Ovary (tissue), 9 donors: ENCODE results near the gene LRRC15. TPM values are rescaled to one million over a fixed set of nuclear protein-coding genes. Genes with fewer than 3 reads are reported as not detected.

ENCODE experiments used
- DNase-seq, 5 donors: peaks; one replicate each; pipeline ENCODE4 v3.0.0-alpha.2; 2019 to 2020
- H3K27ac ChIP-seq, 2 donors: fragments of 200-600 bp; one replicate each; pipeline versions ENCODE4 v1.5.1 to v1.8.0; 2019 to 2022
- H3K27me3 ChIP-seq: fragments of 200-600 bp; one replicate; pipeline ENCODE4 v1.8.0; 2022
- H3K36me3 ChIP-seq: fragments of 200-600 bp; sonication (generic); one replicate; pipeline ENCODE4 v1.5.1; 2019
- H3K4me1 ChIP-seq: one replicate; pipeline ENCODE4 v1.8.1; 2013; ENCODE audit warnings: mild to moderate bottlenecking, moderate library complexity; ENCODE audit not compliant: insufficient read depth
- H3K4me3 ChIP-seq: fragments of 200-600 bp; sonication (generic); one replicate; pipeline ENCODE4 v1.5.1; 2017
- H3K9me3 ChIP-seq, 2 donors: fragments of 200-600 bp in 1 of 2; sonication (generic) in 1 of 2; one replicate each; pipeline versions ENCODE4 v1.5.1 to v1.8.1; 2013 to 2019; ENCODE audit warnings: mild to moderate bottlenecking in 1 of 2, moderate library complexity in 1 of 2
- CTCF ChIP-seq, 3 donors: fragments of 450-650 bp in 2 of 3; fragments of 200-600 bp in 1 of 3; IDR thresholded peaks; one replicate each; pipeline versions ENCODE4 v1.5.1 to v1.8.0; 2016 to 2022; ENCODE audit warnings: antibody characterized with exemption in 3 of 3, mild to moderate bottlenecking in 1 of 3
- EP300 ChIP-seq: sonication (generic); formaldehyde crosslinking; IDR thresholded peaks from one replicate; pipeline ENCODE4 v1.6.1; 2017; ENCODE audit warnings: antibody characterized with exemption
- POLR2A ChIP-seq: fragments of 450-650 bp; IDR thresholded peaks from one replicate; pipeline ENCODE4 v1.6.1; 2017; ENCODE audit warnings: antibody characterized with exemption, mild to moderate bottlenecking, moderate library complexity
- WGBS, 3 donors: extraction: QIAGEN DNeasy Blood & Tissue Kit in 1 of 3; methylation state at CpG; one replicate each; pipeline versions ENCODE4 v1.1.5 to v1.1.7; 2013 to 2017; 5-methylcytosine and 5-hydroxymethylcytosine counted together
- intact Hi-C, 4 donors: fragments of 100-400 bp; cut with DNase I; formaldehyde crosslinking; loops; one replicate each; pipeline versions ENCODE4 v1.11.0 to v1.15.1; 2022 to 2023
- polyA plus RNA-seq, 2 donors: library from polyadenylated mRNA; stranded (reverse); fragments of 200-250 nt in 1 of 2; fragments of 350-450 nt in 1 of 2; fragmentation: Illumina TruSeq in 1 of 2; extraction: RNeasy Lipid Tissue Mini Kit (QIAGEN cat#74804) in 1 of 2; gene quantifications; one replicate each; pipeline ENCODE4 v1.2.3, GENCODE V29; 2013 to 2014
- total RNA-seq, 7 donors: library from RNA; depleted of rRNA in 2 of 7; stranded (reverse); fragments of >200 nt in 2 of 7; fragmentation: NEBNext Ultra II Directional in 3 of 7; extraction: Animal tissue kit (Norgen Biotek cat#: 25700) in 3 of 7; gene quantifications; one replicate each; pipeline versions ENCODE4 v1.1.0 to v1.2.4, GENCODE V29; 2016 to 2023
- donor health status: DM: no; HTN: no; CAD: no; lungs with moderate emphysema.
- donor health status: DM: no; HTN: no; CAD: no.
- donor health status: Bipolar disorder and iron deficiency.
- donor health status: DM: yes; HTN: yes; CAD: no.
- donor health status: DM: no; HTN: no; CAD: no.
- donor health status: DM: yes; HTN: yes; CAD: no.

Gene LRRC15
- total and polyA plus RNA-seq, 9 donors: 0.05 to 2.5 (median 0.19) TPM; not detected in 1

DNA sequence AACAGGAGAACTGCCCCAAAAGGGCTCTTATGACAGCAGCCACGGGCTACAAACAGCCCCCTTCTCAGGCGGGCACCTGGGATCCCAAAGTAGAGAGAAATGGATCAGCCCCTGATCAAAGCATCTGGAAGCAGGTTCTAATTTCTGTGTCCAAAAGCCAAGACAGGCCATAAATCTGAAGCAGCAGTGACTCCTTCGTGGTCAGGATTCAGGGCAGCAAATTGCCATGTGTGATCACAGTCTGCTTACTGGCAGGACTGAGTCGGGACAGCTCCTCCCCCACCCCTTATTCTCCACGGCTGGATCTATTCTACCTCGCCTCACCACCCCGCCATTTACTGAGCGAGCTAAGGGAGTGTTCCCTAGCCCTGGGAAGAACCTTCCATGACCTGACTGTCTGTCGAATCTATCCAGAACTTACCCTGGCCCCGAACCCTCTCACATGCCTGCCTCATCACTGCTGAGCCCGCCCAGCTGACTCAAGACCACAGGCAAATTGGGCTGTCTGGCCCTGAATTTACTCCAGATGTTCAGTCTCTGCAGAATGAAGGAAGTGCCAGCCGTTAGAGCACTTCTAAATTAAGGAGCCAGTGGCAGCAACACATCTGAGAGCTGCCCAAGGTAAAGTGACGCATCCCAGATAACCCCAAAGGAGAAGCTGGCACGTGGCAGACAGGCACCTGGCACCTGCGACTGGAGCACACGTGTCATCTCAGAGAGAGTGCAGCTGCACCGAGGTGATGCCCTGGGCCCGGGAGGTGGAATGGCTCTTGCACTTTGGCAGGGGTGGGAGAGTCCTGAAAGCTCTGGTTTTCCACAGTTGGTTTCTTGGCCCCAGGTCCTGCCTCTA lies 1.3 kb downstream of the LRRC15 start:
- TF ChIP-seq CTCF (IDR thresholded peaks at IDR 0.05) (no peak), EP300 (no peak), POLR2A (no peak)
- 53 to 71% (median 59%) methylated on average over 18 of the region's 18 CpGs for WGBS, 3 donors
- H3K4me1 ChIP-seq: peaks cover 3% of the 10 kb centered on the region
- no peak overlapping the region for H3K27ac ChIP-seq
- no peaks in the 10 kb centered on the region for H3K36me3 ChIP-seq
- intact Hi-C loops: no loop called here
- H3K9me3 ChIP-seq: no peaks in the 10 kb centered on the region
- no peak for DNase-seq
- H3K4me3 ChIP-seq: no peak overlapping the region
- no peaks in the 10 kb centered on the region for H3K27me3 ChIP-seq

DNA sequence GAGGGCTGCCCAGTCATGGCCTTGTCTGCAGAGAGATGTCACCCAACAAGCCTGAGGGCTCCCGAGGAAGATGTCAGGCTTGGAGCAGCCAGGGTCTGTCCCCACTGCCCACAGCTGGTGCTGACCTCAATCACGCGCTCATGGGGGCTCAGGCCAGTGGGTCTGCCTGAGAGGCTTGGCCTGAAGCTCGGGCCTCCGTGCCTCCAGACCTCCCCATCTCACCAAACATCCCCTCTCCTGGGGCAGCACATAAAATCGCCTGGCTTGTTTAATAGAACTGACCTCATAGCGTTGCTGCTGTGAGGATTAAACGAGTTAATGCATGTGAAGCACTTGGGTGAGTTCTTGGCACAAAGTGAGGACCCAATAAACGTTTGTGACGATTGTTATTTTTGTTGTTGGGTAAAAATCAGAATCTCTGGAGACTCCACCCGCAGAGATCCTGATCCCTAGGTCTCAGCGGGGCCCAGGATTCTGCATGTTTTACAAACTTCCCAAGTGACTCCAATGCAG lies 3.5 kb downstream of the LRRC15 start:
- Histone ChIP-seq H3K9me3 (no peaks in the 10 kb centered on the region), H3K27ac (no peak overlapping the region), H3K4me3 (no peak overlapping the region), H3K27me3 (no peaks in the 10 kb centered on the region), H3K36me3 (no peaks in the 10 kb centered on the region), H3K4me1 (peaks cover 3% of the 10 kb centered on the region)
- no peak for DNase-seq
- intact Hi-C loops: no loop called here
- 82 to 94% (median 88%) methylated on average over 12 of the region's 12 CpGs for WGBS, 3 donors
- TF ChIP-seq CTCF (IDR thresholded peaks at IDR 0.05) (no peak), POLR2A (no peak), EP300 (no peak)

DNA sequence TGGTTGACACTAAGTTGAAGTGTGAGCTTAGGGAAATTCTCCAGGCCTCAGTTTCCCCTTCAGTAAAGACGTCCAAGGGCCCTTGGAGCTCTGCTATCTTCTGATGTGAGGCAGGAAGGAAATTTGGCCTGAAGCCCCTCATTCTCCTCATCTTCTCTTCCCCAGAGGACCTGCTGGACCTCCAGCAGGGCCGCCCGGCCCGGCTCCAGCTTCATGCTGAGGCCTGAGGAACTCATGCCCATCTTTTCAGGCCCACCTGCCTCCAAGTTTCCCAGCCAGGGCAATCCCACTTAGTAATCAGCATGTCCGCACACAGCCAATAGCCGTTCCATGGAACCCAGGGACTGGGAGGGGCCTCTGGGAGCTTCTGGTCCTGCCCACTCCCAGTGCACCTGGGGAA lies 4.0 kb downstream of the LRRC15 start:
- no peaks in the 10 kb centered on the region for H3K9me3 ChIP-seq
- H3K36me3 ChIP-seq: no peaks in the 10 kb centered on the region
- intact Hi-C loops: no loop called here
- H3K27ac ChIP-seq: no peak overlapping the region
- H3K4me3 ChIP-seq: no peak overlapping the region
- 88 to 96% (median 94%) methylated on average over 6 of the region's 6 CpGs for WGBS, 3 donors
- no peak for DNase-seq
- TF ChIP-seq EP300 (no peak), POLR2A (no peak), CTCF (IDR thresholded peaks at IDR 0.05) (no peak)
- H3K27me3 ChIP-seq: no peaks in the 10 kb centered on the region
- peaks cover 3% of the 10 kb centered on the region for H3K4me1 ChIP-seq

DNA sequence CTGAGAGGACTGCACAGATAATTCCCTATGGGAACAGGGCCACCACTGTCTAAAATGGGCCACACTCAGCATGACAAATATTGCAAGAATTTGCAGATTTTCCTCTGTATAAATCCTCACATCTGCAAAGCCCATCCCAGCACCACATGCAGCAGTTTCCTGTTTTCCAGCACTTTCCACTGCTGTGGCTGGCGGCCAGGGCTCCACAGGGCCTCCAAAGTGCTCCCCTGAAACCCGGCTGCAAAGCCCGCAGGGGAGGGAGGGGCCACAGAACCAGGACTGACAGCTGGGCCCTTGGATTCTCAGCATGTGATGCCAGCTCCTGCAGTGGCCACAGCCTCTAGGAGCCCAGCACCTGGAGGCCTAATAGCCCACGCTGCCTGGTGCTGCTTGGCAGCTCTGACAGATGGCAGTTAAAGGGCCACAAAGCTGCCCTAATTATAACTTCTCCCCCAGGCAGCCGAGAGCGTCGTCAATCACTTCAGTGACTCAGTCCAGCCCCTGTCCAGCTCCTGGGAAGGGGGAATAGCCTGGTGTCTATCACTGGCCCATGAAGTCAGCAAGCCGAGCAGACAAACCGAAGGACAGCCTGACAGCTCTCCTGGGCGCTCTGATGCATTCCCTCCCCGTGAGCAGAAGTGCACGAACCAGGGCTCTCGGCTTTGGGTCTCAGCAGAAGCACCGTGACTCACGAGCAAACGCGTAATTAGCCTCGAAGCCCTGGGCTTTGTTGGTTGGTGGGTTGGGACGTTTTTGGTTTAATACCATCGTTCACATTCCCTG lies 4.7 kb downstream of the LRRC15 start:
- peaks cover 3% of the 10 kb centered on the region for H3K4me1 ChIP-seq
- TF ChIP-seq EP300 (no peak), POLR2A (no peak), CTCF (IDR thresholded peaks at IDR 0.05) (no peak)
- no peaks in the 10 kb centered on the region for H3K36me3 ChIP-seq
- 48 to 72% (median 57%) methylated on average over 20 of the region's 20 CpGs for WGBS, 3 donors
- intact Hi-C loops: no loop called here
- no peak overlapping the region for H3K4me3 ChIP-seq
- DNase-seq: peak in 1 of 5 donors; percentile 65
- H3K27ac ChIP-seq: no peak overlapping the region
- no peaks in the 10 kb centered on the region for H3K27me3 ChIP-seq
- no peaks in the 10 kb centered on the region for H3K9me3 ChIP-seq
